Uterine smooth muscle cell (primary cell): ENCODE data around the gene TNFRSF12A. TPM values are rescaled to one million over a fixed set of nuclear protein-coding genes. Genes with fewer than 3 reads are reported as not detected.

ENCODE experiments used
- total RNA-seq: library from RNA; depleted of rRNA; stranded (reverse); fragments of >200 nt; gene quantifications from 2 replicates; pipeline ENCODE4 v1.2.3, GENCODE V29; 2014

Gene TNFRSF12A
- total RNA-seq = 269 and 359 TPM in 2 replicates

GRCh38 chr16:3020247-3020603 lies at the start of gene TNFRSF12A:
TNFRSF12A (plus strand) TSS chr16:3020368; CDS start chr16:3020398, 30 bp downstream.

DNA sequence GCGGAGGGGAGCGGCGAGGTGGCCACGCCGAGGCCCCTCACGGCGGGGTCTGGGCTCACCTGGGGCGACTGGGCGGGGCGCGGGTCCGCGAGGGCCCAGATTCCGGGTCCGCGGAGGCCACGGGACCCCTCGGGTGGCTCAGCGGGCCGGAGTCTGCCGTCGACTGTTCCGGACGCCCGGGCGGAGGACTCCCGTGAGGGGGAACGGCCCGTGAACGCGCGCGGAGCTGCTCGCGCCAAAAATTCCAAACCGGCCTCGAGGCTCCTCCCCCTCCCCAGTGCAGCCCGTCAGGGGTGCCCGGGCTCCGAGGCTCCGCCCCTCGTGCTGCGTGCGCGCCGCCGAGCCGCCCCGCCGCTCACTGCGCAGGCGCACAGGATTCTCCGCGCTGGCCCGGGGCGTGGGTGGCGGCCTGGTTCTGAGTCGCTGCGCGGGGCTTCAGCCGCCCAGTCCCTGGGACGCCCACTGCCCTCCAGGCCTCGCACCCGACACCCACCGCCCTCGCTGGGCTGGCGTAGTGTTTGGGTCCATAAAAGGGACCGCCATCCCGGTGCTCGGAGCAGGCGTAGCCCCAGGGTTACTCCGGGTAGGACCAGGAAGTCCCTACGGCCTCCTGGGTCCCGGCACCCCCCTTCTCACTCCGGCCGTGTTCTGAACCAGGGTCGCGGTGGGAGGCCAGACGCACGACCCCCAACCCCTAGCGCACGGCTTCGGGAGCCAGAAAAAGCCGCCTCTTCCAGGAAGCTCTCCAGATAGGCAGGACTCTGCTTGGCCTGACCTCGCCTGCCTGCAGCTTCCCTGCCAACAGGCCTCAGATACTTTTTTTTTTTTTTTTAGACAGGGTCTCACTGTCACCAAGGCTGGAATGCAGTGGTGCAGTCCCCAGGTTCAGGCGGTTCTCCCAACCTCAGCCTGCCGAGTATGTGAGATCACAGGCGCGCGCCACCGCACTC lies 39.7 kb upstream of the TNFRSF12A start, which contains the start of gene PKMYT1:
Gene PKMYT1 (minus strand): TSS at position 220 of the 950 bp plus-strand sequence. CDS start 789 bp downstream, outside the sequence.

DNA sequence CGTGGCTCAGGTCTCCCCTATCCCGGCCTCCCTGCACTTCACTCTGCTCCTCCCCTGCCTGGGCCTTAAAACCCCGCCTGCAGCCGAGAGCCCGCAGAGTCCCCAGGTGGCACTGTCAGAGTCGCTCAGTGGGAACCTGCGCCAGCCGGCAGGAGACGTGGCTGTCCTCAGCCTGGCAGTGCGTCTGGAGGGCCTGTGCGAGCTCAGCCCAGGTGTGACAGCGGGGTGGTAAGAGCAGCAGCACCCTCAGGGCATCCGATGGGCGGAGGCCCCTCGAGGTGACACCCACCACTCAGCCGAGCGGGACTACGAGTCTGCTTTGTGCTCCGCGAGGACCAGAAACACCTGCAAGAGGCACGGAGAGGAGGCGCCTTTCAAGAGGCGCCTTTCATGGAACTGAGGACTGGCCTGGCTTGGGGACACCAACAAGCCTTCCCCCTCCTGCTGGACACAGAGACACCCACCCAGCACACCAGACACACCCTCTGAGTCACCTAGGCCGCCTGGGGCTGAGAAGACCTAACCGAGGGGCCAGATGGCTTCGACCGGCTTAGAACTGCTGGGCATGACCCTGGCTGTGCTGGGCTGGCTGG lies 7.2 kb upstream of the TNFRSF12A start, which contains the start of gene CLDN9:
Gene CLDN9 (plus strand): TSS at position 96 of the 593 bp plus-strand sequence. CDS start 440 bp downstream, at position 536.

DNA sequence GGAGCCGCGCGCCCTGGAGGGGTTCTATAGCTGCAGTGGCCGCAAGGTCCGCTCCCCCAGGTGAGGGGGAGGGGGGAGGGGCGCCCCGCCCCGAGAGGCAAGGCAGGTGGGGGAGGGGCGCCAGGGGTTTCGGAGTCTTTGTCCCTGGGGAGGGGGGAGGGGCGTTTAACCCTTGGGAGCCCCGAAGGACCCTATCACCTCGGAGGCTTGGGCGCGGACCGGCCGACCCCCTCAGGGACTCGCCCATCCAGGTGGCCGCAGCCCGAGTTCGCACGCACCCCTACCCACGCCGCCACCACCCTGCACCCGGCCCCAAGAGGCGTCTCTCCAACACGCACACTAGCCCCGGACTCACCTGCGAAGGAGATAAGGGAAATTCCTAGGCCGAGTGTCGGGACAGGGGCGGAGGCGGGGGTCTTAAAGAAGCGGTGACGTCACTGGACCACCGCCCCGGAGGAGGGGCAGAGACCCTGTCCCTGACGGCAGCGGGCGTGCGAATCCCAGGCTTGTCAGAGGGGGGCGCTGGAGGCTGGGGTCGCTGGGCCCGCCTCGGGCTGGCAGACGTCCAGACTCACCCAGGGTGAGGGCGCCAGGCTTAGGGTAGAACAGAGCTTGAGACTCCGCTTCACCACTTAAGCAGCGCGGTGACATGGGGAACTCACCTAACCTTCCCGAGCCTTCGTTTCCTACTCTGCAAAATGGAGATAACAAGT lies 2.2 kb upstream of the TNFRSF12A start, which contains the start of gene CLDN6:
Gene CLDN6 (minus strand): TSS at position 390 of the 713 bp plus-strand sequence. CDS start 2,162 bp downstream, outside the sequence.

GRCh38 chr16:3023669-3024478 lies 3.7 kb downstream of the TNFRSF12A start, which contains the start of the genes HCFC1R1 and THOC6:
HCFC1R1 (minus strand) TSS chr16:3023942; CDS start chr16:3023941, 1 bp downstream.
THOC6 (plus strand) TSS chr16:3024035; CDS start chr16:3024327, 292 bp downstream.

DNA sequence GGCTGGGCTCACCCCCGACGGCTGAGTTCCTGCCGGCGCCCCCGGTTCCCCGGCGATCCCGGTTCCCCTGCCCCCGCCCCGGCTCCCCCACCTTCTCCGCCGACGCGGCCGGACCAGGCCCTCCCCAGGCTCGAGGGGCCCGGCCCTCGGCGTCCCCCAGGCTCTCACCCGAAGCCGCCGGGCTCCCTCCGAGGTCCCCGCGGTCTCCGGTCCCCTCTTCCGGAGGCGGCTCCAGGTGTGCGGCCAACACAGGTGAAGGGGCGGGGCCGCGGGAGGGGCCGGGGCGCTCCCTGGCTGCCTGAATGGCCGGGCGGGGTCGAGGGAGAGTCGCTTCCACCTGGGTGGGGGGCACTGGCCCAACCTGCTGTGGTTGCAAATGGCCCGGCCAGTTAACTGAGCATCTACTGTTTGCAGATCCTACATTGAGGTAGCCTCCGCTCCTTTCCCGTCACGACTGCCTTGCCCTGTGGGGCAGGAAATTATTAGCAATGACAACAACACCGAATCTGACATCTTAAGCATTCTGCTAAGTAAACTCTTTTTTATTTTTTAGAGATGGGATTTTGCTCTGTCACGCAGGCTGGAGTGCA lies 16.7 kb downstream of the TNFRSF12A start, which contains the start of gene BICDL2:
Gene BICDL2 (minus strand): TSS at position 219 of the 590 bp plus-strand sequence. CDS start 1,448 bp downstream, outside the sequence.

GRCh38 chr16:3045758-3046640 lies 25.8 kb downstream of the TNFRSF12A start, which contains the start of gene MMP25:
MMP25 (plus strand) TSS chr16:3046561; CDS start chr16:3046918, 357 bp downstream.

GRCh38 chr16:3065069-3065741 lies 45.0 kb downstream of the TNFRSF12A start, which contains the start of gene IL32:
IL32 (plus strand) TSS chr16:3065640; CDS start chr16:3065812, 172 bp downstream.

Other genes with a start within 250 kb of the TNFRSF12A start
- gene ELOB, start 243.1 kb upstream of the TNFRSF12A start, total RNA-seq = 377 and 396 TPM in 2 replicates
- not detected in 2 replicates for gene PRSS33, start 232.8 kb upstream of the TNFRSF12A start, total RNA-seq
- not detected in 2 replicates for gene PRSS41, start 221.9 kb upstream of the TNFRSF12A start, total RNA-seq
- 1.6 and 3.4 TPM in 2 replicates for gene PRSS21, start 203.1 kb upstream of the TNFRSF12A start, total RNA-seq
- gene ZG16B, start 190.1 kb upstream of the TNFRSF12A start, total RNA-seq = 0.55 and 0.87 TPM in 2 replicates
- gene PRSS22, start 162.2 kb upstream of the TNFRSF12A start, total RNA-seq = 0.12 and 1.5 TPM in 2 replicates
- gene FLYWCH2, start 137.2 kb upstream of the TNFRSF12A start, total RNA-seq = 65.2 and 78.6 TPM in 2 replicates
- 50.8 and 70.2 TPM in 2 replicates for gene FLYWCH1, start 108.4 kb upstream of the TNFRSF12A start, total RNA-seq
- 0.11 TPM in 1 of 2 replicates, not detected in the other for gene KREMEN2, start 56.1 kb upstream of the TNFRSF12A start, total RNA-seq
- 3.6 and 11.2 TPM in 2 replicates for gene PAQR4, start 51.0 kb upstream of the TNFRSF12A start, total RNA-seq
- 3.5 and 16.8 TPM in 2 replicates for gene PKMYT1, start 39.9 kb upstream of the TNFRSF12A start, total RNA-seq
- not detected in 2 replicates for gene CLDN9, start 7.4 kb upstream of the TNFRSF12A start, total RNA-seq
- not detected in 2 replicates for gene CLDN6, start 2.2 kb upstream of the TNFRSF12A start, total RNA-seq
- 4.6 and 17.7 TPM in 2 replicates for gene HCFC1R1, start 3.6 kb downstream of the TNFRSF12A start, total RNA-seq
- gene THOC6, start 3.7 kb downstream of the TNFRSF12A start, total RNA-seq = 31.4 and 32.7 TPM in 2 replicates
- under 0.01 and 0.25 TPM in 2 replicates for gene BICDL2, start 16.6 kb downstream of the TNFRSF12A start, total RNA-seq
- gene MMP25, start 26.2 kb downstream of the TNFRSF12A start, total RNA-seq = under 0.01 and 0.11 TPM in 2 replicates
- gene IL32, start 45.3 kb downstream of the TNFRSF12A start, total RNA-seq = 1.9 and 8.6 TPM in 2 replicates
- gene ZSCAN10, start 78.9 kb downstream of the TNFRSF12A start, total RNA-seq = not detected in 2 replicates
- gene ZNF205, start 92.2 kb downstream of the TNFRSF12A start, total RNA-seq = 20.5 and 24.1 TPM in 2 replicates
- gene ZNF213, start 114.7 kb downstream of the TNFRSF12A start, total RNA-seq = 7.4 and 9.5 TPM in 2 replicates
- not detected in 2 replicates for gene OR1F1, start 167.8 kb downstream of the TNFRSF12A start, total RNA-seq
- gene ZNF200, start 214.8 kb downstream of the TNFRSF12A start, total RNA-seq = 8.1 and 9.2 TPM in 2 replicates
- 0.12 TPM in 1 of 2 replicates, not detected in the other for gene MEFV, start 236.3 kb downstream of the TNFRSF12A start, total RNA-seq